Adipocyte (in vitro differentiated cells): ENCODE results near the gene PRRT1B.

Source experiments
- DNase-seq: peaks from one replicate; pipeline ENCODE4 v3.0.0-alpha.2; 2015; ENCODE audit warnings: low read depth
- H3K27me3 ChIP-seq: replicated peaks from 2 replicates; pipeline ENCODE4 v1.7.0; 2013; ENCODE audit warnings: mild to moderate bottlenecking, low read length, moderate library complexity; ENCODE audit not compliant: control insufficient read depth, insufficient read depth
- H3K36me3 ChIP-seq: 2 replicates; pipeline ENCODE4 v1.7.0; 2013; ENCODE audit warnings: low read length, mild to moderate bottlenecking, moderate library complexity; ENCODE audit not compliant: control insufficient read depth, insufficient read depth, severe bottlenecking
- H3K4me1 ChIP-seq: 2 replicates; pipeline ENCODE4 v1.7.0; 2013; ENCODE audit warnings: mild to moderate bottlenecking, low read length, moderate library complexity; ENCODE audit not compliant: control insufficient read depth, insufficient read depth
- H3K4me3 ChIP-seq: 2 replicates; pipeline ENCODE4 v1.7.0; 2013; ENCODE audit warnings: mild to moderate bottlenecking, low read length, moderate library complexity
- H3K9ac ChIP-seq: 2 replicates; pipeline ENCODE4 v1.7.0; 2013; ENCODE audit warnings: mild to moderate bottlenecking, low read length, moderate library complexity
- H3K9me3 ChIP-seq: 2 replicates; pipeline ENCODE4 v1.7.0; 2013; ENCODE audit warnings: mild to moderate bottlenecking, low read length, moderate library complexity; ENCODE audit not compliant: control insufficient read depth

Gene PRRT1B

DNA sequence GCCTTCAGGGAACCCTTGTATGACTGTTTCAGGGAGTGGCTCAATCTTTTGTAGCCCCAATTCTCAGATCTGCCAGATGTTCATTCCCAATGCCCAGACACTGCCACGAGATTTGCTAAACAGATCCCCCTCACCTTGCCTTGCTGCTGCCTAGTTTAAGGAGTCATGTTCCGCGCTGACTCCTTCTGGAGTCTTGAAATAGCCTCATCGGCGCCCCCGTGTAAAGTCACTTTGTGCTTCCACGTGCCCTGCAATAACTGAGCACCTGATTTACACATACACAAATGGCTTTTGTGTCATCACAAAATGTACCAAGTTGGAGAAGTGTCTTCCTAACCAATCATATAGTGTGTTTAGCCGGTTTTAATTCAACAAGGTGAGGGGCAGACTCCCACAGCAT, 62.3 kb downstream of the PRRT1B start:
- H3K9ac ChIP-seq = peak overlapping the region; percentile 76
- no peaks in the 10 kb centered on the region for H3K27me3 ChIP-seq
- H3K9me3 ChIP-seq = no peaks in the 10 kb centered on the region
- H3K36me3 ChIP-seq = peaks cover 36% of the 10 kb centered on the region
- H3K4me1 ChIP-seq = peaks cover 35% of the 10 kb centered on the region
- DNase-seq = no peak
- no peak overlapping the region for H3K4me3 ChIP-seq

GRCh38 chr9:131608493-131609037, 63.2 kb downstream of the PRRT1B start:
- Histone ChIP-seq H3K4me3 (peak overlapping the region; percentile 69), H3K9ac (peak overlapping the region; percentile 76), H3K27me3 (no peaks in the 10 kb centered on the region), H3K36me3 (peaks cover 41% of the 10 kb centered on the region), H3K9me3 (no peaks in the 10 kb centered on the region), H3K4me1 (peaks cover 35% of the 10 kb centered on the region)
- DNase-seq = peak; percentile 86
